Cortex of kidney (tissue), 1 donor: ENCODE data around the gene IL12B.
"Not testable (repeated sequence)": the region's sequence is repeated elsewhere in the genome, so short reads cannot be mapped to it uniquely, and the experiment has no call there.

ENCODE experiments used
- DNase-seq: peaks from one replicate; lab custom pipeline; 2025; lab: John Stamatoyannopoulos, UW

Gene IL12B

GRCh38 chr5:159294921-159295320, 35.4 kb downstream of the IL12B start:
- no peak for DNase-seq

- no peak for DNase-seq
Measured at GRCh38 chr5:159290741-159291140, 39.5 kb downstream of the IL12B start.

GRCh38 chr5:159286420-159287035, 43.8 kb downstream of the IL12B start:
- no peak for DNase-seq

GRCh38 chr5:159274676-159275075, 55.6 kb downstream of the IL12B start:
- no peak for DNase-seq

GRCh38 chr5:159273923-159274322, 56.4 kb downstream of the IL12B start:
- DNase-seq: no peak

- no peak for DNase-seq
Measured at GRCh38 chr5:159269723-159270122, 60.6 kb downstream of the IL12B start.

GRCh38 chr5:159266764-159267163, 63.5 kb downstream of the IL12B start:
- DNase-seq: not testable (repeated sequence)
